GM19463 (cell line): ENCODE data around the gene WDR54.
"Not testable (repeated sequence)": the region's sequence is repeated elsewhere in the genome, so short reads cannot be mapped to it uniquely, and the experiment has no call there.

Experiments used
- ATAC-seq: cut with Tn5 transposase; IDR thresholded peaks from one replicate; pipeline ENCODE4 v1.9.1; 2021; ENCODE audit warnings: mild to moderate bottlenecking, moderate library complexity; ENCODE audit not compliant: unreplicated experiment

The WDR54 gene

GRCh38 chr2:74401891-74402290 lies 19.6 kb upstream of the WDR54 start:
- ATAC-seq = no peak

GRCh38 chr2:74406035-74406434 lies 15.5 kb upstream of the WDR54 start:
- no peak for ATAC-seq

- no peak for ATAC-seq
Measured at GRCh38 chr2:74407682-74408081, 13.8 kb upstream of the WDR54 start.

- no peak for ATAC-seq
Measured at GRCh38 chr2:74413001-74413698, 8.4 kb upstream of the WDR54 start.

- no peak for ATAC-seq
Measured at GRCh38 chr2:74414441-74414840, 7.1 kb upstream of the WDR54 start.

- ATAC-seq = no peak
Measured at GRCh38 chr2:74414881-74415761, 6.4 kb upstream of the WDR54 start.

- ATAC-seq = no peak
Measured at GRCh38 chr2:74415762-74416395, 5.7 kb upstream of the WDR54 start.

- ATAC-seq = no peak
Measured at GRCh38 chr2:74416778-74417177, 4.8 kb upstream of the WDR54 start.

GRCh38 chr2:74417197-74417596 lies 4.3 kb upstream of the WDR54 start:
- no peak for ATAC-seq

- no peak for ATAC-seq
Measured at GRCh38 chr2:74417763-74418162, 3.8 kb upstream of the WDR54 start.

GRCh38 chr2:74418312-74418711 lies 3.2 kb upstream of the WDR54 start:
- ATAC-seq = no peak

GRCh38 chr2:74419345-74419744 lies 2.2 kb upstream of the WDR54 start:
- no peak for ATAC-seq

- no peak for ATAC-seq
Measured at GRCh38 chr2:74420006-74420405, 1.5 kb upstream of the WDR54 start.

- ATAC-seq = not testable (repeated sequence)
Measured at GRCh38 chr2:74420443-74421103, 957 bp upstream of the WDR54 start.

- no peak for ATAC-seq
Measured at GRCh38 chr2:74423231-74424095, 1.9 kb downstream of the WDR54 start.

- no peak for ATAC-seq
Measured at GRCh38 chr2:74424139-74424992, 2.8 kb downstream of the WDR54 start.

GRCh38 chr2:74424995-74425406 lies 3.5 kb downstream of the WDR54 start:
- ATAC-seq = no peak

GRCh38 chr2:74425523-74425922 lies 4.0 kb downstream of the WDR54 start:
- ATAC-seq = no peak

- no peak for ATAC-seq
Measured at GRCh38 chr2:74426181-74426758, 4.7 kb downstream of the WDR54 start.
